ENCODE results near the gene NOTCH1.

The NOTCH1 gene

GRCh38 chr9:136513191-136513590, 32.7 kb downstream of the NOTCH1 start:
- no peak for DNase-seq

- no peak for DNase-seq
These were observed 33.2 kb downstream of the NOTCH1 start for GRCh38 chr9:136512651-136513071.

- no peak for DNase-seq
These were observed 33.9 kb downstream of the NOTCH1 start for GRCh38 chr9:136511670-136512592.

DNA sequence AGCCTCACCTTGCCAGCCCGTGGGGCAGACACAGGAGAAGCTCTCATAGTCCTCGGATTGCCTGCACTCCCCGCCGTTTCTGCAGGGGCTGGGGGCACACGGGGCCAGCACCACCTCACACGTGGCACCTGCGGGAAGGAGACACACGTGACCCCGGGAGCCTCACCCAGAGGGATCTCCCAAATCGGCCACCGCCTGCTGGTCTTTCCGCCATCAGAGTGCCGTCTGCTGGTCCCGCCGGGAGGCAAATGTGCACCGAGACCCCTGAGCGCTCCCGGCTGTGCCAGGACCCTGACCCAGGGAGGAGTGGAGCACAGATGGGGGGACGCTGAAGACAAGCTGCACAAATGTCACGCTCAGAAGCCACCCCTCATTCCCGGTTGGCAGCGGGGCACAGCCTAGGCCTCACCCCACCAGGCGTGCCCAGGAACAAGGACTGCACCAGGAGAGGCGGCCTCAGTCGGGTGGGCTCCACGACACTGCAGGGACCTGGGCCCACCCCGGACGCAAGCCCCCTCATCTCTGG, 34.6 kb downstream of the NOTCH1 start:
- no peak for DNase-seq

DNA sequence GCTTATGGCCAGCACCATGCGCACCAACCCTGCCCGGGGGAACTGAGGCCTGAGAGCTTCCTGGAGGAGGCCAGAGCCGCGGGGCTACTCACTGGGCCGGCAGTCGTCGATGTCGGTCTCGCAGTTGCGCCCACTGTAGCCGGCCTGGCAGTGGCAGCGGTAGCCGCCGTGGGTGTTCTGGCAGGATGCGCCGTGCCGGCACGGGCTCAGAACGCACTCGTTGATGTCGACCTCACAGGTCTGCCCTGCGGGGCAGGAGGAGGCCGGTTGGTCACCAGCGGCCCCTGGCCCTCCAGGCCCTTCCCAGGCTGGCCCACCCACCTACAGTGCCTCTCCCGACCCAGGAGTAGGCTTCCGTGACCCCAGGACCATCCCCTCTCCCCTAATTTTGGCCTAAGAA, 35.3 kb downstream of the NOTCH1 start:
- DNase-seq = no peak

- no peak for DNase-seq
These were observed 36.3 kb downstream of the NOTCH1 start for GRCh38 chr9:136509549-136509948.

DNA sequence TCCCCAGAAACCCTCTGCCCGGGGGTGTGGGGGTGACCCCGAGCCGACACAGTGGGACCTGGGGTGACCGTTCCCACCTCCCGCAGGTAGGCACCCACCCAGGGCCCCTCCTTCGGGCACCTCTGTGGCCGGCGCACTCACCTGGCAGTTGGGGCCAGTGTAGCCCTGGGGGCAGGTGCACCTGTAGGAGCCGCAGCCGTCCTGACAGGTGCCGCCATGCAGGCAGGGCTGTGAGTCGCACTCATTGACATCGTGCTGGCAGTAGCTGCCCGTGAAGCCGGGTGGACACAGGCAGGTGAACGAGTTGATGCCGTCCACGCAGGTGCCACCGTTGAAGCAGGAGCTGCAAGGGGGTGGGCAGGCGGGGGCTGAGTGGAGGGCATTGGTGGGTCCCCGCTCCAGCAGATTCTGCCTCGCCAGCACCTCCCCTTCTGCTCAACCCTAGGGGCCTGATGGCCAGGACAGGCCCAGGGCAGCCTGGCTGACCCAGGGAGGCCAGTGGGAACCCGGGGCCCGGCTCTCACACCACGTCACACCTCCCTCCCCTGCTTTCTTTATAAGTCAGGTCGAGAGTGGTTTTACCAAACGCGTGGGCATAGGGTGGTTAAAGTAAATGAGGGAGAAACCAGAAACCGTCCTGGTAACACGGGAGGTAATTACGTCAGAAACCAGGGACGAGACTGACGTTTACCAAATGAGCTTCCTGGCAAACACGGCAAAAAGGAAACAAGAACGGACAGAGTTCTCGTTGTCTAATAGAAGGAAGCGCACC, 36.9 kb downstream of the NOTCH1 start:
- no peak for DNase-seq

DNA sequence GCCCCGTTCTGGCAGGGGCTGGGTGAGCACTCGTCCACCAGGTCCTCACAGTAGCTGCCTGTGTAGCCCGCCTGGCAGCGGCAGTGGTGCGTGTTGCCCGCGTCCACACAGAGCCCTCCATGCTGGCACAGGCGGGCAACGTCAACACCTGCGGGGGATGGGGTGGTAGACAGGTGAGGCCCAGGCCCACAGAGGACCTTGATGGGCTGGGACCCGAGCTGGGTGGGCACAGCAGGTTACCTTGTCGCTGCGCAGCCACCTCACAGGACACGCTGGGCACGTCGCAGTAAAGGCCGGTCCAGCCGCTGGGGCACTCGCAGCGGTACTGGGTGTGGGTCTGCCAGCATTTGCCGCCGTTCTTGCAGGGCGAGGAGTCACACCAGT, 37.9 kb downstream of the NOTCH1 start:
- DNase-seq = no peak

GRCh38 chr9:136507221-136507991, 38.4 kb downstream of the NOTCH1 start:
- DNase-seq = no peak

- no peak for DNase-seq
These were observed 39.4 kb downstream of the NOTCH1 start for GRCh38 chr9:136506425-136506824.

DNA sequence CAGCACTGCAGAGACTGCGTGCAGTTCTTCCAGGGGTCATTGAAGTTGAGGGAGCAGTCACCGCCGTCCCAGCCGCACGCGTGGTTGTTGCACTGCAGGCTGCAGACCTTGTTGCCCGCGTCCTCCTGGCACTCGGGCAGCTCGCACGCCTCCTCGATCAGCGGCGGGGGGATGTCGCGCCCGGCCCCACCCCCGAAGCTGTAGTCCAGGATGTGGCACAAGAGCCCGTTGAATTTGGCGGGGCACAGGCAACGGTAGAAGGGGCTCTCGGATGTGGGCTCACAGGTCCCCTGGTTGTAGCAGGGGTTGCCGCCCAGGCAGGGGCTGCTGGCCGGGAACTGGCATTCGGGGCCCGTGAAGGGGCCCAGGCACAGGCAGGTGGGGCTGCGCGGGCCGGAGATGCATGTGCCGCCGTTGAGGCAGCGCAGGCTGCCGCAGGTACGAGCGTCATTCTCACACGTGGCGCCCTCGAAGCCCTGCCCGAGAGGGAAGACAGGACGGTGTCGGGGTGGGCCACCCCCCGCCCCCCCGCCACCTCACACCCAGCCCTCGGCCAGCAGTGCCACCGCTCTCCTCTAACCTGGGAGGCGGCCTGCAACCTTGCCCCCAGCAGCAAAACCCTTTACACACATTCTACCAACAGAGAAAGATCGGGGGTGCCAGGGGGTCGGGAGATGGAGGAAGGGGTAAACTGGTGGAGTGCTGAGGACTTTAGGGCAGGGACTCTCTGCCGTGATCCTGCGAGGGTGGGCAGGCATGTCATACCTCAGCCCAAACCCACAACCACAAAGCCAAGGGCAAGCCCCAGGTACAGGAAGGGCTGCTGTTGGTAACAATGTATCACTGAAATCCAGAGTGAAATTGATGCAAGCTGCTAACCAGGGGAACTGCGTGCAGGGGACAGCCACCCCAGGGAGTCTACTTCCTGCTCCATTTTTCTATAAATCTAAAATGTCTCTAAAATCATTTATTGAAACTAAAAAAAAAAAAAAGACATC, 40.1 kb downstream of the NOTCH1 start:
- DNase-seq = no peak

DNA sequence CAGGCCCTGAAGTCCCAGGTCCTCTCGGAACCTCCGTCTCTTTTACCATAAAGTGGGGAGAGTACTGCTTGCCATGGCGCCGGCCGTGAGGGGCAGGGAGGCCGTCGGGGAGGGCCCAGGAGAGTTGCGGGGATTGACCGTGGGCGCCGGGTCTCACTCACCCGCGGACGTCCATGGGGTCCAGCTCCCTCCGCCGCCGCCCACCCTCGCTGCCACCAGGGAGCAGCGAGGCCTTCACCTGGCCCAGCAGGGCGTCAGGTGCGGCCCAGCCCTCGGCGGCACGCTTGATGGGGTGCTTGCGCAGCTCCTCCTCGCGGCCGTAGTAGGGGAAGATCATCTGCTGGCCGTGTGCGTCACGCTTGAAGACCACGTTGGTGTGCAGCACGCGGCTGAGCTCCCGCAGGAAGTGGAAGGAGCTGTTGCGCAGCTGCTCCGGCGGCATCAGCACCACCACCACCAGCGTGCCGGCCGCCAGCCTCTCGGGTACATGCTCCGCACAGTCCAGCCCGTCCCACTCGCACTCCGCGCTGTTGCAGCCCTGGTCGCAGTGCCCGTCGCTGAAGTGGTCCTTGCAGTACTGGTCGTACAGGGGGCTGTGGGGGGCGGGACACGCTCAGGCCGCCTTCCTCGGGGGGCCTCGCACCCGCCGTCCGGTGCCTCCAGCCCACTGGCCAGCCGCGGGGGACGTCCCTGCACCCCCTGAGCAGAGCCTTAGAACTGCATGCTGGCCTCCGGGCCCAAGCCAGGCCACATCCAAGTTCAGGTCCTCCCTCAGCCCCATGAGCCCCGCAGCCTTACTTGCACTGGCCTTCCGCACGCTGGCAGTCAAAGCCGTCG, 41.1 kb downstream of the NOTCH1 start:
- DNase-seq = no peak

GRCh38 chr9:136502940-136503550, 42.8 kb downstream of the NOTCH1 start:
- DNase-seq = no peak

DNA sequence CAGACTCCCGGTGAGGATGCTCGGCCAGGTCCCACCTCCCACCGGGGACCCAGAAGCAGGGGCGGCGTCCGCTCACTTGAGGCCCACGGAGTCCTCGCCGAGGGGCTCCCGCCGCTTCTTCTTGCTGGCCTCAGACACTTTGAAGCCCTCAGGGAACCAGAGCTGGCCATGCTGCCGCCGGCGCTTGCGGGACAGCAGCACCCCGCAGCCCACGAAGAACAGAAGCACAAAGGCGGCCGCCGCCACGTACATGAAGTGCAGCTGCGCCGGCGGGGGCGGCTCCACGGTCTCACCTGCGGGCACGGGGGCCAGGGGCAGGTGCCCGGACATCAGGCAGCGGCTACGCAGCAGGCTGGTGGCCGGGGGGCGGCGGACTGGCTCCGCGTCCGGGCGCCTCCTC, 43.7 kb downstream of the NOTCH1 start:
- no peak for DNase-seq

DNA sequence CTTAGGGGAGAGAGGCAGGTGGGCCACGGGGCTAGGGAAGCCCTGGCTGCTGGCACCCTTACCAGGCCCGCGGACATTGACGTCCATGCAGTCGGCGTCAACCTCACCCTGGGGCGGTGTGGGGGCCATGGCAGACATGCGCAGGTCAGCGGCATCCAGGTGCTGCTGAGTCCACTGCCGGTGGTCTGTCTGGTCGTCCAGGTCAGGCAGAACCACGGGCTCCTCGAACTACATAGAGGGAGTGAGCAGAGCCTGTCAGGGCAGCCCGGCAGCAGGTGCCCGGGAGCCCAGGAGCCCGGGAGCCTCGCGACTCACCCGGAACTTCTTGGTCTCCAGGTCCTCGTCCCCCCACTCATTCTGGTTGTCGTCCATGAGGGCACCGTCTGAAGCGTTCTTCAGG, 44.2 kb downstream of the NOTCH1 start:
- no peak for DNase-seq

DNA sequence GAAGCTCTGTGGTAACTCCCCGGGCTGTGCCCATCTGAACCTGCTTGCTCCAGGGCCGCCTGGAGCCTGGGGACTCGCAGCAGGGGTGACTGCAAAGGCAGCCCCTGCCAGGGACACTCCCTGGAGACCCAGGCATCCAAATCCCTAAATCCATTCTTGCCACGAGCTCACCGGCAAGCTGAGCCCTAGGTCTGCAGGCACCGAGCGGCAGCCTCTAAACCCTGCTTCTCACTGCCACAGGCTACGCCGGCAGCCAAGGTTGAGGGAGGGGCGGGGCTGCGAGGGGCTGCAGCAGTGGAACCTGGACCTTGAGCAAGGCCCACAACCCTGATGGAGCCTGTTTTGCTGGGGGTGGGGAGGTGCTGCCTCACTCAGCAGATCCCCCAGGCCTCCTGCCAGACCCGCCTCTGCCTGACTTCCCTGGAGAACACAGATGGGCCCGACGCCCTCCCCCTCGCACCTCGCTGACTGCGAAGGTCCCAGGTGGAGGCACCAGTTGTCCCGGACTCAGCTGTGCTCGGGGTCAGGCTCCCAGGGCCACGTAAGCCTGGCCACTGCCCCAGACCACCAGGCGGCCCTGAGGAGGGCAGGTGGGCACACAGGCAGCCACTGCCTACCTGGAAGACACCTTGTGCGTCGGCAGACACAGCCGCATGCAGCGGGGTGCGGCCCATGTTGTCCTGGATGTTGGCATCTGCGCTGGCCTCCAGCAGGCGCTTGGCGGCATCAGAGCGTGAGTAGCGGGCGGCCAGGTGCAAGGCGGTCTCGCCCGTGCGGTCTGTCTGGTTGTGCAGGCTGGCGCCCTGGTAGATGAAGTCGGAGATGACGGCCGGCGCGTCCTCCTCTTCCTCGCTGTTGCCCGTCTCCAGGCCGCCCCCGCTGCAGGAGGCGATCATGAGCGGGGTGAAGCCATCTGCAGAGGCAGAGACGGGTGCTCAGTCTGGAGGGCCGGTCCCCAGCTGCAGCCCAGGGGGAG, 45.6 kb downstream of the NOTCH1 start:
- no peak for DNase-seq

DNA sequence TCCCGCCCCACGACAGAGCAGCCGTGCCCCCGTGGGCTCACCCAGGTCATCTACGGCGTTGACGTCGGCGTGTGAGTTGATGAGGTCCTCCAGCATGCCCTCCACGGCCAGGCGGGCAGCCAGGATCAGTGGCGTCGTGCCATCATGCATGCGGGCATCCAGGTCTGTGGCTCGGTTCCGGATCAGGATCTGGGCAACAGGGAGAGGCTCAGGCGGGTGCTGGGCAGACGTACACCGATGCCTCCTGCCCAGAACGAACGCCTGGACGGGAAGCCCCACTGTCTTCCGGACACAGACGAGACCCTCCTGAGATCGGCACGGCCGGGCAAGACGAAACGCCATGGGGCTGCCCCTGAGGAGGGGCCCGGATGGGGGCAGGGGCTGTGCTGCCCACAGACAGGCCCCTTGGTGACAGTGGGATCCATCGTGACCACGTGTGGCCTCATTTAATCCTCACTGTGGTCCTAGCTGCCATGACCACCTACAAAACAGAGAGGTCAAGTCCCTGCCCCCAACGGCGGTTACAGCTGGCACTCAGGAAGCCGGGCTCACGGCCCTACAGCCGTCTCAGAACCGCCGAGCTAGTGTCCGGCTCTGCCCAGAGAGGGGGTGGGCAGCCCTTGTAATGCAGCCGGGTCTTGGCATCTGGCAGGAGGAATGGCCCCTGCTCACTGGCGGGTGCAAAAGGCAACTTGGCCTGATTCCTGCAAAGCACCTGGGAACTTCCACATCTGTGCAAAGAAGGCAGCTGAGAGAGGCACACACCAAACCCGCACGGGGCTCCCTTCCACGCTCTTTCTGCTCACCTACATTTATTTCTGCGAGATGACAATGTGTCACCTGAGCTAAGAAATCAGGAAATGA, 46.5 kb downstream of the NOTCH1 start:
- DNase-seq = no peak

All from NCI-H1436 (cell line).